Measurements from ENCODE around the gene NFIB. TPM values are rescaled to one million over a fixed set of nuclear protein-coding genes. Genes with fewer than 3 reads are reported as not detected.

Gene NFIB
- total RNA-seq, 1 experiment from 2014 or later: 35.1 TPM

DNA sequence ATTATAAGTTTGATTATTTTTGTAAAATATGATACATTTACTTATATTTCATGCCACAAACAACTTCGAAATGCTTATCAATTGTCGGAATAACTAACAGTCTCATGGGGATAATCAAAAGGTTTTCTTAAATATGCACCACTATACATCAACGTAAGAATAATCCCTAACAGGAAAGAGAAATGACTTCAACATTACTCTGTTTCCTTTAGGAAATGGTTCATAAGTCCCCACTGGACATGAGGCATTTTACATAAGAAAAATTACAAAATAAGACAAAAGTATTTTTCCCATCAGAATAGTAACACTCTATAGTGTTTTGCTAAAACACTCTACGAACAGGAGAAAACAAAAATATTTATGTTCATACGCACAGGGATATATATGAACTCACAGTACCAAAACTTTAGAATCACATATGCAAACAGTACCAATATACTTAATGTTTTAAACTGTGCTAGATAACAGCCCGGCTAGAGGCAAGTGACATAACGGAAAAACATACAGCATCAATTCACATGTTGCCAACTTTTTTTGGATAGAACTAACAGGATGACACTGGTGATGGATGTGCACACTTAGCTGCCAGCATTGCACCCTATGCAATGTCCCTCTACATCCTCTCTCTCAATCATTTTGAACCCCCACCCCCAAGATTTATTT is 120.5 kb downstream of the NFIB start:
- Histone ChIP-seq H3K36me3 (ENCODE audit: low read depth) (no peaks in the 10 kb centered on the region), H3K4me3 (no peak overlapping the region), H3K4me1 (replicated peaks; ENCODE audit: insufficient read depth) (no peaks in the 10 kb centered on the region), H3F3A (ENCODE audit: insufficient read depth, low read depth) (no peaks in the 10 kb centered on the region), H3K79me2 (ENCODE audit: low read depth) (peaks cover 31% of the 10 kb centered on the region), H3K9me3 (ENCODE audit: insufficient read depth, low read depth) (no peaks in the 10 kb centered on the region), H3K27me3 (ENCODE audit: insufficient read depth, low read depth) (no peaks in the 10 kb centered on the region), H3K27ac (no peak overlapping the region), H3K9me2 (ENCODE audit: insufficient read depth) (no peaks in the 10 kb centered on the region), H2AFZ (no peak overlapping the region), H4K20me1 (ENCODE audit: insufficient read depth) (no peaks in the 10 kb centered on the region), H3K4me2 (no peak overlapping the region)
- BruUV-seq (replicated peaks): no TSS peak
- no peak for TF ChIP-seq EZH2 (IDR thresholded peaks at IDR 0.05; ENCODE audit: low read depth)
- TF ChIP-seq, protein P1, sequence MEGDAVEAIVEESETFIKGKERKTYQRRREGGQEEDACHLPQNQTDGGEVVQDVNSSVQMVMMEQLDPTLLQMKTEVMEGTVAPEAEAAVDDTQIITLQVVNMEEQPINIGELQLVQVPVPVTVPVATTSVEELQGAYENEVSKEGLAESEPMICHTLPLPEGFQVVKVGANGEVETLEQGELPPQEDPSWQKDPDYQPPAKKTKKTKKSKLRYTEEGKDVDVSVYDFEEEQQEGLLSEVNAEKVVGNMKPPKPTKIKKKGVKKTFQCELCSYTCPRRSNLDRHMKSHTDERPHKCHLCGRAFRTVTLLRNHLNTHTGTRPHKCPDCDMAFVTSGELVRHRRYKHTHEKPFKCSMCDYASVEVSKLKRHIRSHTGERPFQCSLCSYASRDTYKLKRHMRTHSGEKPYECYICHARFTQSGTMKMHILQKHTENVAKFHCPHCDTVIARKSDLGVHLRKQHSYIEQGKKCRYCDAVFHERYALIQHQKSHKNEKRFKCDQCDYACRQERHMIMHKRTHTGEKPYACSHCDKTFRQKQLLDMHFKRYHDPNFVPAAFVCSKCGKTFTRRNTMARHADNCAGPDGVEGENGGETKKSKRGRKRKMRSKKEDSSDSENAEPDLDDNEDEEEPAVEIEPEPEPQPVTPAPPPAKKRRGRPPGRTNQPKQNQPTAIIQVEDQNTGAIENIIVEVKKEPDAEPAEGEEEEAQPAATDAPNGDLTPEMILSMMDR (conservative IDR thresholded peaks at IDR 0.05): no peak
- CTCF ChIA-PET: no interaction called here
- POLR2A ChIA-PET (ENCODE audit: unreplicated experiment): no interaction called here
- no peak for DNase-seq
- intact Hi-C loops (cut with micrococcal nuclease; ENCODE audit: unreplicated experiment): no loop called here

DNA sequence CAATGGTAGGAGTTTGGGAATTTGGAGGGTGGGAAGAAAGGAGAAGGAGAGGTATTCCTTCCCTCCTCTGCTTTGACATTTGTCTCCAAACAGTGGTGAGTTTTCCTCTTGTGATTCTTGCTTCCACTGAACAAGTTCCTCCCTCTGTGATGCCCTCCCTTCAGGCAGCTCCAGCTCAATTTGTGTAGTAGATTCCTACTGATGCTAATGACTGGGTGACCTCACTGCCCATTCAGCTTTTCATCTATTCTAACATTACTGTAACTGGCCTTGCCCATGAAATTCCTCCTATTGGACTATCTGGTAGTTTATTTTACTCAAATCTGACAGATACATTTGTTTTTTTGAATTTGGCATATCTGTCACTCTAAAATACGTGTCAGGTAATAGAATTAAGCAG is 121.4 kb downstream of the NFIB start:
- no peaks in the 10 kb centered on the region for H3K9me2 ChIP-seq (ENCODE audit: insufficient read depth)
- no peak overlapping the region for H2AFZ ChIP-seq
- no TSS peak for BruUV-seq (replicated peaks)
- no peaks in the 10 kb centered on the region for H3F3A ChIP-seq (ENCODE audit: insufficient read depth, low read depth)
- H3K4me1 ChIP-seq (replicated peaks; ENCODE audit: insufficient read depth): 0 out of 2 replicates have a peak, but pooled peaks cover under 1% of the 10 kb centered on the region
- no peak overlapping the region for H3K27ac ChIP-seq
- no peak for DNase-seq
- POLR2A ChIA-PET (ENCODE audit: unreplicated experiment): no interaction called here
- no peak overlapping the region for H3K4me3 ChIP-seq
- TF ChIP-seq, protein P1 (conservative IDR thresholded peaks at IDR 0.05): no peak
- no peak for TF ChIP-seq EZH2 (IDR thresholded peaks at IDR 0.05; ENCODE audit: low read depth)
- H3K27me3 ChIP-seq (ENCODE audit: insufficient read depth, low read depth): no peaks in the 10 kb centered on the region
- CTCF ChIA-PET: interaction anchor here (0.6 kb wide), 1 partner anchor 841 kb away, joined by 7 read pairs; no protein-coding TSS in a partner anchor
- H3K79me2 ChIP-seq (ENCODE audit: low read depth): peaks cover 26% of the 10 kb centered on the region
- H3K4me2 ChIP-seq: no peak overlapping the region
- no peaks in the 10 kb centered on the region for H3K36me3 ChIP-seq (ENCODE audit: low read depth)
- intact Hi-C loops (cut with micrococcal nuclease; ENCODE audit: unreplicated experiment): no loop called here
- H4K20me1 ChIP-seq (ENCODE audit: insufficient read depth): no peaks in the 10 kb centered on the region
- H3K9me3 ChIP-seq (ENCODE audit: insufficient read depth, low read depth): no peaks in the 10 kb centered on the region

DNA sequence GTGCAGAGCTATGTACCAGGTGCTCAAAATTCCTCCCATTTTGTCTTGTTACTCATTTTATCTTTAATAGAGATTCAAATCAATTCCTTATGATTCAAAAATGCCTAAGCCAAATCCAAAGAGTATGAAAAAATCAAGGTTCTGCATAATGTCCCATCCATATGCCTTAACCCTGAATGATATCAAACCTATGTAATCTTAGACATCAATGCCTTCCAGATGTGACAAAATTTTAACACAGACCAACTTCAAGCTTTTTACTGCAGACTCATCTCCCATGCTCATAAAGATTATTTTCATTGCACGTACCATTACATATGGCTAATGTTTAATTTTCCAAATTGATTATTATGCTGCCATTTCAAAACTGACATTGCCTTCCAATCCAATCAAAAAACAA is 122.4 kb downstream of the NFIB start:
- no peak overlapping the region for H3K27ac ChIP-seq
- no peaks in the 10 kb centered on the region for H4K20me1 ChIP-seq (ENCODE audit: insufficient read depth)
- TF ChIP-seq, protein P1 (conservative IDR thresholded peaks at IDR 0.05): no peak
- TF ChIP-seq EZH2 (IDR thresholded peaks at IDR 0.05; ENCODE audit: low read depth): no peak
- H3K27me3 ChIP-seq (ENCODE audit: insufficient read depth, low read depth): no peaks in the 10 kb centered on the region
- H3K4me1 ChIP-seq (replicated peaks; ENCODE audit: insufficient read depth): 0 out of 2 replicates have a peak, but pooled peaks cover 4% of the 10 kb centered on the region
- H3K9me3 ChIP-seq (ENCODE audit: insufficient read depth, low read depth): no peaks in the 10 kb centered on the region
- POLR2A ChIA-PET (ENCODE audit: unreplicated experiment): no interaction called here
- H2AFZ ChIP-seq: no peak overlapping the region
- intact Hi-C loops (cut with micrococcal nuclease; ENCODE audit: unreplicated experiment): no loop called here
- CTCF ChIA-PET: no interaction called here
- H3K36me3 ChIP-seq (ENCODE audit: low read depth): no peaks in the 10 kb centered on the region
- no peaks in the 10 kb centered on the region for H3K9me2 ChIP-seq (ENCODE audit: insufficient read depth)
- H3K79me2 ChIP-seq (ENCODE audit: low read depth): peaks cover 26% of the 10 kb centered on the region
- BruUV-seq (replicated peaks): no TSS peak
- no peak overlapping the region for H3K4me2 ChIP-seq
- H3F3A ChIP-seq (ENCODE audit: insufficient read depth, low read depth): no peaks in the 10 kb centered on the region
- H3K4me3 ChIP-seq: no peak overlapping the region
- no peak for DNase-seq

Measured in PC-9 (cell line).